ENCODE data around the gene RNF150. TPM values are rescaled to one million over a fixed set of nuclear protein-coding genes. Genes with fewer than 3 reads are reported as not detected.

Gene RNF150
- total RNA-seq, 3 donors from 2014 or later = 2.5 to 88.8 (median 3.1) TPM

- Histone ChIP-seq H3K36me3 (ENCODE audit: low read depth) (no peaks in the 10 kb centered on the region), H3K4me1 (ENCODE audit: low read depth) (no peaks in the 10 kb centered on the region), H3K9me3 (no peaks in the 10 kb centered on the region), H3K4me3 (no peak overlapping the region)
- ATAC-seq = no peak
- intact Hi-C loops (cut with DNase I, micrococcal nuclease) = no loop called here
- no peak for DNase-seq
- no peak for TF ChIP-seq CTCF (IDR thresholded peaks at IDR 0.05)
Observed at GRCh38 chr4:141074098-141074878, 59.0 kb downstream of the RNF150 start.

GRCh38 chr4:141066690-141067089 is 66.6 kb downstream of the RNF150 start:
- H3K9me3 ChIP-seq = no peaks in the 10 kb centered on the region
- no peak overlapping the region for H3K4me3 ChIP-seq
- H3K4me1 ChIP-seq (ENCODE audit: low read depth) = no peaks in the 10 kb centered on the region
- DNase-seq = no peak
- ATAC-seq = no peak
- intact Hi-C loops (cut with DNase I, micrococcal nuclease) = no loop called here
- H3K36me3 ChIP-seq (ENCODE audit: low read depth) = no peaks in the 10 kb centered on the region
- TF ChIP-seq CTCF (IDR thresholded peaks at IDR 0.05) = no peak

- intact Hi-C loops (cut with DNase I, micrococcal nuclease) = no loop called here
- Histone ChIP-seq H3K9me3 (no peaks in the 10 kb centered on the region), H3K4me3 (no peak overlapping the region), H3K36me3 (ENCODE audit: low read depth) (no peaks in the 10 kb centered on the region), H3K4me1 (ENCODE audit: low read depth) (no peaks in the 10 kb centered on the region)
- DNase-seq (no peak), ATAC-seq (no peak)
- TF ChIP-seq CTCF (IDR thresholded peaks at IDR 0.05) = no peak
Observed at GRCh38 chr4:141065872-141066271, 67.4 kb downstream of the RNF150 start.

- intact Hi-C loops (cut with DNase I, micrococcal nuclease) = no loop called here
- no peaks in the 10 kb centered on the region for H3K4me1 ChIP-seq (ENCODE audit: low read depth)
- no peaks in the 10 kb centered on the region for H3K36me3 ChIP-seq (ENCODE audit: low read depth)
- no peak overlapping the region for H3K4me3 ChIP-seq
- no peak for ATAC-seq
- no peak for TF ChIP-seq CTCF (IDR thresholded peaks at IDR 0.05)
- no peaks in the 10 kb centered on the region for H3K9me3 ChIP-seq
- no peak for DNase-seq
Observed at GRCh38 chr4:141062651-141063050, 70.6 kb downstream of the RNF150 start.

- no peak for DNase-seq
- Histone ChIP-seq H3K4me1 (ENCODE audit: low read depth) (no peaks in the 10 kb centered on the region), H3K36me3 (ENCODE audit: low read depth) (no peaks in the 10 kb centered on the region), H3K9me3 (no peaks in the 10 kb centered on the region), H3K4me3 (no peak overlapping the region)
- ATAC-seq = no peak
- intact Hi-C loops (cut with DNase I, micrococcal nuclease) = no loop called here
- TF ChIP-seq CTCF (IDR thresholded peaks at IDR 0.05) = no peak
Observed at GRCh38 chr4:141058591-141059512, 74.4 kb downstream of the RNF150 start.

Measured in mucosa of descending colon (tissue), 3 donors.